Upper lobe of left lung (tissue), 4 donors: ENCODE data around the gene NRXN3.

Experiments
- EP300 ChIP-seq, 4 donors: sonication (generic); formaldehyde crosslinking; IDR thresholded peaks; one replicate each; pipeline ENCODE4 v1.5.1; 2017; ENCODE audit warnings: antibody characterized with exemption in 4 of 4, control low read depth in 2 of 4
- POLR2A ChIP-seq, 4 donors: fragments of 450-650 bp; IDR thresholded peaks; one replicate each; pipeline ENCODE4 v1.5.1; 2016 to 2017; ENCODE audit warnings: antibody characterized with exemption in 4 of 4, mild to moderate bottlenecking in 2 of 4
- TF ChIP-seq, protein P1 (sequence below), 6 experiments: fragments of 450-650 bp in 4 of 6; fragments of 200-600 bp in 2 of 6; sonication (generic) in 2 of 6; IDR thresholded peaks; one replicate each; pipeline ENCODE4 v1.5.1; 2016 to 2019; ENCODE audit warnings: antibody characterized with exemption in 6 of 6

GRCh38 chr14:78184157-78184556, 14.0 kb downstream of the NRXN3 start:
- no peak for TF ChIP-seq POLR2A (IDR thresholded peaks at IDR 0.05)
- TF ChIP-seq EP300 (IDR thresholded peaks at IDR 0.05) = no peak
- TF ChIP-seq, protein P1, sequence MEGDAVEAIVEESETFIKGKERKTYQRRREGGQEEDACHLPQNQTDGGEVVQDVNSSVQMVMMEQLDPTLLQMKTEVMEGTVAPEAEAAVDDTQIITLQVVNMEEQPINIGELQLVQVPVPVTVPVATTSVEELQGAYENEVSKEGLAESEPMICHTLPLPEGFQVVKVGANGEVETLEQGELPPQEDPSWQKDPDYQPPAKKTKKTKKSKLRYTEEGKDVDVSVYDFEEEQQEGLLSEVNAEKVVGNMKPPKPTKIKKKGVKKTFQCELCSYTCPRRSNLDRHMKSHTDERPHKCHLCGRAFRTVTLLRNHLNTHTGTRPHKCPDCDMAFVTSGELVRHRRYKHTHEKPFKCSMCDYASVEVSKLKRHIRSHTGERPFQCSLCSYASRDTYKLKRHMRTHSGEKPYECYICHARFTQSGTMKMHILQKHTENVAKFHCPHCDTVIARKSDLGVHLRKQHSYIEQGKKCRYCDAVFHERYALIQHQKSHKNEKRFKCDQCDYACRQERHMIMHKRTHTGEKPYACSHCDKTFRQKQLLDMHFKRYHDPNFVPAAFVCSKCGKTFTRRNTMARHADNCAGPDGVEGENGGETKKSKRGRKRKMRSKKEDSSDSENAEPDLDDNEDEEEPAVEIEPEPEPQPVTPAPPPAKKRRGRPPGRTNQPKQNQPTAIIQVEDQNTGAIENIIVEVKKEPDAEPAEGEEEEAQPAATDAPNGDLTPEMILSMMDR (IDR thresholded peaks at IDR 0.05) = no peak
